ENCODE results near the gene GDPD3.

GRCh38 chr16:30127993-30128392, 14.7 kb upstream of the GDPD3 start:
- TF ChIP-seq CTCF (IDR thresholded peaks at IDR 0.05), result no peak
- no peak for TF ChIP-seq POLR2A (IDR thresholded peaks at IDR 0.05)
